ENCODE results near the gene HIPK4. TPM values are rescaled to one million over a fixed set of nuclear protein-coding genes. Genes with fewer than 3 reads are reported as not detected.

HIPK4 gene
- total and polyA plus RNA-seq, 4 donors = 0.02 to 0.17 TPM; not detected in 2

DNA sequence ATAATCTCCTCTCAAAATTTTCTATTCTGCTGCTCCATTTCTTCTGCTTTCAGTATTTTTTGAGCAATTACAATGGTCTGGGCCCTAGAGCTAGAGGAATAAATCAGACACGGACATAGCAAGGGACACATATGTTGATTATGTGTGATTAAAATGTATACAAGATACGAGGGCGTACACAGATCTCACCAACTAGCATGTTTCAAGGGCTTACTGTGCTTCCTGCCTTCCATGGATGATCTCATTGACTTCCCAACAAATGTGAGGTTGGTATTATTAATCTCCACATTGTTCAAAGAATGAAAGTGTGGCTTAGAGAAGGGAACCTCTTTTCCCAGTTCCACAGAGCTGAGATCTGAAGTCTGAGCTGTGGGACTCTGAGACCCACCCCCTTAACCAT is 32.3 kb downstream of the HIPK4 start:
- no peaks in the 10 kb centered on the region for H3K9me3 ChIP-seq (ENCODE audit: control insufficient read depth in 4 of 4, low read length in 3 of 4)
- peak overlapping the region in 1 of 2 donors; percentile 37 for H3K27ac ChIP-seq (ENCODE audit: low read depth in 1 of 2, low read length in 2 of 2)
- TF ChIP-seq, protein P1, sequence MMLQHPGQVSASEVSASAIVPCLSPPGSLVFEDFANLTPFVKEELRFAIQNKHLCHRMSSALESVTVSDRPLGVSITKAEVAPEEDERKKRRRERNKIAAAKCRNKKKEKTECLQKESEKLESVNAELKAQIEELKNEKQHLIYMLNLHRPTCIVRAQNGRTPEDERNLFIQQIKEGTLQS (IDR thresholded peaks at IDR 0.05) = no peak
- TF ChIP-seq TAF1 (conservative IDR thresholded peaks at IDR 0.05) = no peak
- TF ChIP-seq JUND (IDR thresholded peaks at IDR 0.05) = no peak
- no peak for TF ChIP-seq YY1 (IDR thresholded peaks at IDR 0.05)
- no peak for TF ChIP-seq GABPA (IDR thresholded peaks at IDR 0.05 in 1 of 2, conservative IDR thresholded peaks at IDR 0.05 in 1 of 2)
- no peak for TF ChIP-seq EGR1 (IDR thresholded peaks at IDR 0.05; ENCODE audit: low read depth in 2 of 2)
- TF ChIP-seq HNF4A (conservative IDR thresholded peaks at IDR 0.05) = no peak
- TF ChIP-seq SP1 (IDR thresholded peaks at IDR 0.05) = no peak
- no peak for TF ChIP-seq RXRA (IDR thresholded peaks at IDR 0.05)
- TF ChIP-seq, protein P2, sequence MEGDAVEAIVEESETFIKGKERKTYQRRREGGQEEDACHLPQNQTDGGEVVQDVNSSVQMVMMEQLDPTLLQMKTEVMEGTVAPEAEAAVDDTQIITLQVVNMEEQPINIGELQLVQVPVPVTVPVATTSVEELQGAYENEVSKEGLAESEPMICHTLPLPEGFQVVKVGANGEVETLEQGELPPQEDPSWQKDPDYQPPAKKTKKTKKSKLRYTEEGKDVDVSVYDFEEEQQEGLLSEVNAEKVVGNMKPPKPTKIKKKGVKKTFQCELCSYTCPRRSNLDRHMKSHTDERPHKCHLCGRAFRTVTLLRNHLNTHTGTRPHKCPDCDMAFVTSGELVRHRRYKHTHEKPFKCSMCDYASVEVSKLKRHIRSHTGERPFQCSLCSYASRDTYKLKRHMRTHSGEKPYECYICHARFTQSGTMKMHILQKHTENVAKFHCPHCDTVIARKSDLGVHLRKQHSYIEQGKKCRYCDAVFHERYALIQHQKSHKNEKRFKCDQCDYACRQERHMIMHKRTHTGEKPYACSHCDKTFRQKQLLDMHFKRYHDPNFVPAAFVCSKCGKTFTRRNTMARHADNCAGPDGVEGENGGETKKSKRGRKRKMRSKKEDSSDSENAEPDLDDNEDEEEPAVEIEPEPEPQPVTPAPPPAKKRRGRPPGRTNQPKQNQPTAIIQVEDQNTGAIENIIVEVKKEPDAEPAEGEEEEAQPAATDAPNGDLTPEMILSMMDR (IDR thresholded peaks at IDR 0.05; ENCODE audit: low read depth, low read length, missing input control) = no peak
- TF ChIP-seq, protein P3, sequence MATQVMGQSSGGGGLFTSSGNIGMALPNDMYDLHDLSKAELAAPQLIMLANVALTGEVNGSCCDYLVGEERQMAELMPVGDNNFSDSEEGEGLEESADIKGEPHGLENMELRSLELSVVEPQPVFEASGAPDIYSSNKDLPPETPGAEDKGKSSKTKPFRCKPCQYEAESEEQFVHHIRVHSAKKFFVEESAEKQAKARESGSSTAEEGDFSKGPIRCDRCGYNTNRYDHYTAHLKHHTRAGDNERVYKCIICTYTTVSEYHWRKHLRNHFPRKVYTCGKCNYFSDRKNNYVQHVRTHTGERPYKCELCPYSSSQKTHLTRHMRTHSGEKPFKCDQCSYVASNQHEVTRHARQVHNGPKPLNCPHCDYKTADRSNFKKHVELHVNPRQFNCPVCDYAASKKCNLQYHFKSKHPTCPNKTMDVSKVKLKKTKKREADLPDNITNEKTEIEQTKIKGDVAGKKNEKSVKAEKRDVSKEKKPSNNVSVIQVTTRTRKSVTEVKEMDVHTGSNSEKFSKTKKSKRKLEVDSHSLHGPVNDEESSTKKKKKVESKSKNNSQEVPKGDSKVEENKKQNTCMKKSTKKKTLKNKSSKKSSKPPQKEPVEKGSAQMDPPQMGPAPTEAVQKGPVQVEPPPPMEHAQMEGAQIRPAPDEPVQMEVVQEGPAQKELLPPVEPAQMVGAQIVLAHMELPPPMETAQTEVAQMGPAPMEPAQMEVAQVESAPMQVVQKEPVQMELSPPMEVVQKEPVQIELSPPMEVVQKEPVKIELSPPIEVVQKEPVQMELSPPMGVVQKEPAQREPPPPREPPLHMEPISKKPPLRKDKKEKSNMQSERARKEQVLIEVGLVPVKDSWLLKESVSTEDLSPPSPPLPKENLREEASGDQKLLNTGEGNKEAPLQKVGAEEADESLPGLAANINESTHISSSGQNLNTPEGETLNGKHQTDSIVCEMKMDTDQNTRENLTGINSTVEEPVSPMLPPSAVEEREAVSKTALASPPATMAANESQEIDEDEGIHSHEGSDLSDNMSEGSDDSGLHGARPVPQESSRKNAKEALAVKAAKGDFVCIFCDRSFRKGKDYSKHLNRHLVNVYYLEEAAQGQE (IDR thresholded peaks at IDR 0.05) = no peak
- TF ChIP-seq HNF4G (IDR thresholded peaks at IDR 0.05) = no peak
- no peak for TF ChIP-seq FOXA2 (IDR thresholded peaks at IDR 0.05)
- no peak for TF ChIP-seq RAD21 (IDR thresholded peaks at IDR 0.05)
- TF ChIP-seq NR2F2 (IDR thresholded peaks at IDR 0.05) = no peak
- TF ChIP-seq, protein P4, sequence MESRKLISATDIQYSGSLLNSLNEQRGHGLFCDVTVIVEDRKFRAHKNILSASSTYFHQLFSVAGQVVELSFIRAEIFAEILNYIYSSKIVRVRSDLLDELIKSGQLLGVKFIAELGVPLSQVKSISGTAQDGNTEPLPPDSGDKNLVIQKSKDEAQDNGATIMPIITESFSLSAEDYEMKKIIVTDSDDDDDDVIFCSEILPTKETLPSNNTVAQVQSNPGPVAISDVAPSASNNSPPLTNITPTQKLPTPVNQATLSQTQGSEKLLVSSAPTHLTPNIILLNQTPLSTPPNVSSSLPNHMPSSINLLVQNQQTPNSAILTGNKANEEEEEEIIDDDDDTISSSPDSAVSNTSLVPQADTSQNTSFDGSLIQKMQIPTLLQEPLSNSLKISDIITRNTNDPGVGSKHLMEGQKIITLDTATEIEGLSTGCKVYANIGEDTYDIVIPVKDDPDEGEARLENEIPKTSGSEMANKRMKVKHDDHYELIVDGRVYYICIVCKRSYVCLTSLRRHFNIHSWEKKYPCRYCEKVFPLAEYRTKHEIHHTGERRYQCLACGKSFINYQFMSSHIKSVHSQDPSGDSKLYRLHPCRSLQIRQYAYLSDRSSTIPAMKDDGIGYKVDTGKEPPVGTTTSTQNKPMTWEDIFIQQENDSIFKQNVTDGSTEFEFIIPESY (IDR thresholded peaks at IDR 0.05) = no peak
- no peak for TF ChIP-seq FOXA1 (IDR thresholded peaks at IDR 0.05)
- TF ChIP-seq, protein P5, sequence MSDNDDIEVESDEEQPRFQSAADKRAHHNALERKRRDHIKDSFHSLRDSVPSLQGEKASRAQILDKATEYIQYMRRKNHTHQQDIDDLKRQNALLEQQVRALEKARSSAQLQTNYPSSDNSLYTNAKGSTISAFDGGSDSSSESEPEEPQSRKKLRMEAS (IDR thresholded peaks at IDR 0.05) = no peak
- DNase-seq (ENCODE audit: low spot score) = no peak
- no peak overlapping the region for H3K9ac ChIP-seq (ENCODE audit: low read depth in 1 of 2, low read length in 2 of 2)
- H3K4me3 ChIP-seq (ENCODE audit: low read depth in 1 of 3, low read length in 3 of 3) = no peak overlapping the region
- WGBS = 84% methylated on average over 3 of the region's 3 CpGs
- no peaks in the 10 kb centered on the region for H3K27me3 ChIP-seq (ENCODE audit: control insufficient read depth in 4 of 4, insufficient read depth in 4 of 4, low read length in 3 of 4)
- peaks cover 0 to 14% (median 3%) of the 10 kb centered on the region in 4 donors for H3K4me1 ChIP-seq (ENCODE audit: control insufficient read depth in 4 of 4, insufficient read depth in 4 of 4, low read length in 3 of 4)
- H3K36me3 ChIP-seq (ENCODE audit: control insufficient read depth in 4 of 4, insufficient read depth in 3 of 4, low read depth in 1 of 4, low read length in 3 of 4) = peaks cover 0 to 2% (median 0%) of the 10 kb centered on the region in 4 donors

All from liver (tissue), 9 donors.